ENCODE measurements around the gene VWA2. TPM values are rescaled to one million over a fixed set of nuclear protein-coding genes. Genes with fewer than 3 reads are reported as not detected.

VWA2 gene
- total and polyA plus RNA-seq, 10 of the 15 experiments (the other 5 are each of a cell fraction or from before 2014, with no cell fraction given), result 0.03 TPM; not detected in 9

- Histone ChIP-seq H4K20me1 (ENCODE audit: control insufficient read depth, insufficient read depth) (no peaks in the 10 kb centered on the region), H3K9ac (ENCODE audit: control insufficient read depth, insufficient read depth, low read length) (no peak overlapping the region), H2AFZ (ENCODE audit: control insufficient read depth, low read depth, low read length) (no peak overlapping the region), H3K4me1 (ENCODE audit: control insufficient read depth, insufficient read depth, low read length) (no peaks in the 10 kb centered on the region), H3K9me3 (replicated peaks; ENCODE audit: control insufficient read depth, insufficient read depth, low read length) (no peaks in the 10 kb centered on the region), H3K4me2 (ENCODE audit: control insufficient read depth, insufficient read depth) (no peak overlapping the region), H3K36me3 (ENCODE audit: control insufficient read depth in 2 of 2, insufficient read depth in 2 of 2, low read length in 1 of 2) (no peaks in the 10 kb centered on the region), H3K4me3 (no peak overlapping the region), H3K27ac (ENCODE audit: control insufficient read depth, insufficient read depth) (no peak overlapping the region), H3K27me3 (replicated peaks in 1 of 2; ENCODE audit: control insufficient read depth in 2 of 2, insufficient read depth in 2 of 2, low read length in 1 of 2) (no peaks in the 10 kb centered on the region), H3K79me2 (ENCODE audit: control insufficient read depth, insufficient read depth, low read length) (no peaks in the 10 kb centered on the region)
- DNase-seq (ENCODE audit: low read depth, low spot score) (no peak), ATAC-seq (no peak), FAIRE-seq (no peak)
- BruUV-seq (replicated peaks), result no TSS peak
- in situ Hi-C loops (cut with MboI), result no loop called here
- CTCF ChIA-PET, result interaction anchor here (1.0 to 1.3 kb wide), 2 partner anchors 15 to 35 kb away, joined by 3 to 4 read pairs; no protein-coding TSS in a partner anchor
- SMC1A ChIA-PET (ENCODE audit: uncharacterized antibody, unreplicated experiment), result no interaction called here
- WGBS (ENCODE audit: insufficient coverage, insufficient replicate concordance, low lambda C conversion rate, missing lambda C conversion rate), result 36% methylated on average over 16 of the region's 16 CpGs
- intact Hi-C loops (cut with micrococcal nuclease; ENCODE audit: unreplicated experiment), result no loop called here
- RAD21 ChIA-PET (ENCODE audit: unreplicated experiment), result no interaction called here
- TF ChIP-seq ETV6 (conservative IDR thresholded peaks at IDR 0.05 in 1 of 2, IDR thresholded peaks at IDR 0.05 in 1 of 2; ENCODE audit: borderline replicate concordance in 1 of 2, low read depth in 1 of 2) (no peak), SMARCA5 (IDR thresholded peaks at IDR 0.05) (no peak), ATF7 (IDR thresholded peaks at IDR 0.05; ENCODE audit: low read depth) (no peak), NR2F1 (conservative IDR thresholded peaks at IDR 0.05) (no peak), SRF (IDR thresholded peaks at IDR 0.05; ENCODE audit: low read depth in 2 of 2, low read length in 2 of 2) (no peak), CREB1 (IDR thresholded peaks at IDR 0.05; ENCODE audit: low read depth) (no peak), IKZF1 (conservative IDR thresholded peaks at IDR 0.05) (no peak), LARP7 (IDR thresholded peaks at IDR 0.05) (no peak), SREBF2 (IDR thresholded peaks at IDR 0.05; ENCODE audit: low read length) (no peak), WRNIP1 (IDR thresholded peaks at IDR 0.05; ENCODE audit: borderline replicate concordance, low read depth, low read length) (no peak)
- TF ChIP-seq, protein P1, sequence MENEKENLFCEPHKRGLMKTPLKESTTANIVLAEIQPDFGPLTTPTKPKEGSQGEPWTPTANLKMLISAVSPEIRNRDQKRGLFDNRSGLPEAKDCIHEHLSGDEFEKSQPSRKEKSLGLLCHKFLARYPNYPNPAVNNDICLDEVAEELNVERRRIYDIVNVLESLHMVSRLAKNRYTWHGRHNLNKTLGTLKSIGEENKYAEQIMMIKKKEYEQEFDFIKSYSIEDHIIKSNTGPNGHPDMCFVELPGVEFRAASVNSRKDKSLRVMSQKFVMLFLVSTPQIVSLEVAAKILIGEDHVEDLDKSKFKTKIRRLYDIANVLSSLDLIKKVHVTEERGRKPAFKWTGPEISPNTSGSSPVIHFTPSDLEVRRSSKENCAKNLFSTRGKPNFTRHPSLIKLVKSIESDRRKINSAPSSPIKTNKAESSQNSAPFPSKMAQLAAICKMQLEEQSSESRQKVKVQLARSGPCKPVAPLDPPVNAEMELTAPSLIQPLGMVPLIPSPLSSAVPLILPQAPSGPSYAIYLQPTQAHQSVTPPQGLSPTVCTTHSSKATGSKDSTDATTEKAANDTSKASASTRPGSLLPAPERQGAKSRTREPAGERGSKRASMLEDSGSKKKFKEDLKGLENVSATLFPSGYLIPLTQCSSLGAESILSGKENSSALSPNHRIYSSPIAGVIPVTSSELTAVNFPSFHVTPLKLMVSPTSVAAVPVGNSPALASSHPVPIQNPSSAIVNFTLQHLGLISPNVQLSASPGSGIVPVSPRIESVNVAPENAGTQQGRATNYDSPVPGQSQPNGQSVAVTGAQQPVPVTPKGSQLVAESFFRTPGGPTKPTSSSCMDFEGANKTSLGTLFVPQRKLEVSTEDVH (IDR thresholded peaks at IDR 0.05; ENCODE audit: low read depth, partially characterized antibody), result no peak
- TF ChIP-seq, protein P2, sequence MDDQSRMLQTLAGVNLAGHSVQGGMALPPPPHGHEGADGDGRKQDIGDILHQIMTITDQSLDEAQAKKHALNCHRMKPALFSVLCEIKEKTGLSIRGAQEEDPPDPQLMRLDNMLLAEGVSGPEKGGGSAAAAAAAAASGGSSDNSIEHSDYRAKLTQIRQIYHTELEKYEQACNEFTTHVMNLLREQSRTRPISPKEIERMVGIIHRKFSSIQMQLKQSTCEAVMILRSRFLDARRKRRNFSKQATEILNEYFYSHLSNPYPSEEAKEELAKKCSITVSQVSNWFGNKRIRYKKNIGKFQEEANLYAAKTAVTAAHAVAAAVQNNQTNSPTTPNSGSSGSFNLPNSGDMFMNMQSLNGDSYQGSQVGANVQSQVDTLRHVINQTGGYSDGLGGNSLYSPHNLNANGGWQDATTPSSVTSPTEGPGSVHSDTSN (IDR thresholded peaks at IDR 0.05; ENCODE audit: insufficient replicate concordance, low read depth, low read length), result no peak
- TF ChIP-seq, protein P3, sequence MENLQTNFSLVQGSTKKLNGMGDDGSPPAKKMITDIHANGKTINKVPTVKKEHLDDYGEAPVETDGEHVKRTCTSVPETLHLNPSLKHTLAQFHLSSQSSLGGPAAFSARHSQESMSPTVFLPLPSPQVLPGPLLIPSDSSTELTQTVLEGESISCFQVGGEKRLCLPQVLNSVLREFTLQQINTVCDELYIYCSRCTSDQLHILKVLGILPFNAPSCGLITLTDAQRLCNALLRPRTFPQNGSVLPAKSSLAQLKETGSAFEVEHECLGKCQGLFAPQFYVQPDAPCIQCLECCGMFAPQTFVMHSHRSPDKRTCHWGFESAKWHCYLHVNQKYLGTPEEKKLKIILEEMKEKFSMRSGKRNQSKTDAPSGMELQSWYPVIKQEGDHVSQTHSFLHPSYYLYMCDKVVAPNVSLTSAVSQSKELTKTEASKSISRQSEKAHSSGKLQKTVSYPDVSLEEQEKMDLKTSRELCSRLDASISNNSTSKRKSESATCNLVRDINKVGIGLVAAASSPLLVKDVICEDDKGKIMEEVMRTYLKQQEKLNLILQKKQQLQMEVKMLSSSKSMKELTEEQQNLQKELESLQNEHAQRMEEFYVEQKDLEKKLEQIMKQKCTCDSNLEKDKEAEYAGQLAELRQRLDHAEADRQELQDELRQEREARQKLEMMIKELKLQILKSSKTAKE (IDR thresholded peaks at IDR 0.05; ENCODE audit: low read depth, poor library complexity, severe bottlenecking), result no peak
- POLR2A ChIA-PET, result no interaction called here
These were observed 50.0 kb downstream of the VWA2 start for GRCh38 chr10:114289096-114289436.
